OCI-LY1 (cell line): ENCODE results near the gene VPS37D.
"Not testable (repeated sequence)": the region's sequence is repeated elsewhere in the genome, so short reads cannot be mapped to it uniquely, and the experiment has no call there.

Source experiments
- EZH2 ChIP-seq: fragments of 200-600 bp; sonication (generic), shearing (Covaris generic); IDR thresholded peaks from 2 replicates; pipeline ENCODE4 v1.8.0; 2017; ENCODE audit warnings: borderline replicate concordance, mixed run types, mild to moderate bottlenecking, antibody characterized with exemption, low read length, moderate library complexity, mixed read lengths
- TF ChIP-seq, protein P1 (sequence below): fragments of 200-600 bp; sonication (generic), shearing (Covaris generic); IDR thresholded peaks from 2 replicates; pipeline ENCODE4 v1.5.1; 2017; ENCODE audit warnings: mild to moderate bottlenecking, antibody characterized with exemption, low read length, moderate library complexity, mixed read lengths

DNA sequence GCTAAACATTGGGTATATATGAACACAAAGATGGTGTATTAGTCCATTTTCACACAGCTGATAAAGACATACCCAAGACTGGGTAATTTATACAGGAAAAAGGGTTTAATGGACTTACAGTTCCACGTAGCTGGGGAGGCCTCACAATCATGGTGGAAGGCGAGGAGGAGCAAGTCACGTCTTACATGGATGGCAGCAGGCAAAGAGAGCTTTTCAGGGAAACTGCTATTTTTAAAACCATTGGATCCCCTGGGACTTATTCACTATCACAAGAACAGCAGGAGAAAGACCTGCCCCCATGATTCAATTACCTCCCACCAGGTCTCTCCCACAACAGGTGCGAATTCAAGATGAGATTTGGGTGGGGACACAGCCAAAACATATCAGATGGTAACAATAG is 12.3 kb upstream of the VPS37D start:
- TF ChIP-seq, protein P1, sequence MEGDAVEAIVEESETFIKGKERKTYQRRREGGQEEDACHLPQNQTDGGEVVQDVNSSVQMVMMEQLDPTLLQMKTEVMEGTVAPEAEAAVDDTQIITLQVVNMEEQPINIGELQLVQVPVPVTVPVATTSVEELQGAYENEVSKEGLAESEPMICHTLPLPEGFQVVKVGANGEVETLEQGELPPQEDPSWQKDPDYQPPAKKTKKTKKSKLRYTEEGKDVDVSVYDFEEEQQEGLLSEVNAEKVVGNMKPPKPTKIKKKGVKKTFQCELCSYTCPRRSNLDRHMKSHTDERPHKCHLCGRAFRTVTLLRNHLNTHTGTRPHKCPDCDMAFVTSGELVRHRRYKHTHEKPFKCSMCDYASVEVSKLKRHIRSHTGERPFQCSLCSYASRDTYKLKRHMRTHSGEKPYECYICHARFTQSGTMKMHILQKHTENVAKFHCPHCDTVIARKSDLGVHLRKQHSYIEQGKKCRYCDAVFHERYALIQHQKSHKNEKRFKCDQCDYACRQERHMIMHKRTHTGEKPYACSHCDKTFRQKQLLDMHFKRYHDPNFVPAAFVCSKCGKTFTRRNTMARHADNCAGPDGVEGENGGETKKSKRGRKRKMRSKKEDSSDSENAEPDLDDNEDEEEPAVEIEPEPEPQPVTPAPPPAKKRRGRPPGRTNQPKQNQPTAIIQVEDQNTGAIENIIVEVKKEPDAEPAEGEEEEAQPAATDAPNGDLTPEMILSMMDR, result not testable (repeated sequence)
- TF ChIP-seq EZH2, result not testable (repeated sequence)
